Stimulated activated CD4-positive, alpha-beta T cell treated with anti-CD3 and anti-CD28 coated beads, Interleukin-4, amount 100 ng/mL, for 4 hours (primary cell): Measurements from ENCODE around the gene NTN1.

Experiments
- DNase-seq, 2 experiments: peaks; one replicate each; pipeline ENCODE4 v3.0.0-alpha.2; 2020

NTN1 gene

DNA sequence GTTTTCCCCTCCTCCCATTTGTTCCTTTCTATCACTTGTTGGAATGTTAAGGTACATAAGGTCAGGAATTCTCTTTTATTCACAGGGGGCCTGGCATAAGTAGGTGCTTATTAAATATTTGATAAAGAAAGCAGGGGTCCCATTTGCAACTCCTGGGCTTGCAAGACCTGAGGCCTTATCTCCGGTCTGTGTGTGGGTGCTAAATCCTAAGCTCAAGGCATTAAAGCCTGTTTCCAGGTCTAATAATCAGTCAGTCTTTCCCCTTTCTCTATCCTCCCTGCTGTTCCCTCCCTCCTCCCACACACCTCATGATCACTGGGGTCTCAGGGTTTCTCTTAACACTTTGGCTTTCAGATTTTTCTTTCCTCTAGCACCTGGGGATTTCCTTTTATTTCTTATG is 17.1 kb downstream of the NTN1 start:
- DNase-seq: no peak

DNA sequence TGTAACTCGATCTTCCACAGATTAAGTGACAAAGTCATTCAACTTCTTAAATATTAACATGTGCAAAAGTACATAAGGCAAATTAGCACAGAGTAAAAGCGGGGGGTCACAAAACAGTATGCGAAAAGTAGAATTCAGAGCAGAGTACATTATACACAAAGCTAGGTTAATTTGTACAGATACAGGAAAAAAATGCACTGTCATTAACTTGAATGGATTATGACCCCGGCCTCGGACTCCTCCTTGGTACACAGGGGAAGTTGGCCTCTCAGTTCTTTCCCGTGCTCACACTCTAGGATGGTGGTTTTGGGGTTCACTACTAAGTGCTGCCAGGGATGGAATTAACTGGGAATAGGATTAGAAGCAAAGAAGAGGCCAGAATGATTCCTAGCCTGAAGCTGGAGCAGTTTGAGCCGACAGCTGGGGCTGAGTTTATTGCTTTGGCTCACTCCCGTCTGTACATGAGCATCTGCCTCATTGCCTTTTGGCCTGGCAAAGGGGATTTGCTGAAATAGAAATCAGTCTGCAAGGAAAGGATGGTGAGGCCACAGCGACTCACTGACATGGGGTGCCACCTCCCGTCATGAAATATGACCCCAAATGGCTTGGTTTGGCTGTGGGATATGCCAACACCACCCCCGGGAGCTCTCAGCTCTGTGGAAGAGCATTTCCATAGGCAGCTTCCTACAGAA is 23.6 kb downstream of the NTN1 start:
- DNase-seq: no peak

DNA sequence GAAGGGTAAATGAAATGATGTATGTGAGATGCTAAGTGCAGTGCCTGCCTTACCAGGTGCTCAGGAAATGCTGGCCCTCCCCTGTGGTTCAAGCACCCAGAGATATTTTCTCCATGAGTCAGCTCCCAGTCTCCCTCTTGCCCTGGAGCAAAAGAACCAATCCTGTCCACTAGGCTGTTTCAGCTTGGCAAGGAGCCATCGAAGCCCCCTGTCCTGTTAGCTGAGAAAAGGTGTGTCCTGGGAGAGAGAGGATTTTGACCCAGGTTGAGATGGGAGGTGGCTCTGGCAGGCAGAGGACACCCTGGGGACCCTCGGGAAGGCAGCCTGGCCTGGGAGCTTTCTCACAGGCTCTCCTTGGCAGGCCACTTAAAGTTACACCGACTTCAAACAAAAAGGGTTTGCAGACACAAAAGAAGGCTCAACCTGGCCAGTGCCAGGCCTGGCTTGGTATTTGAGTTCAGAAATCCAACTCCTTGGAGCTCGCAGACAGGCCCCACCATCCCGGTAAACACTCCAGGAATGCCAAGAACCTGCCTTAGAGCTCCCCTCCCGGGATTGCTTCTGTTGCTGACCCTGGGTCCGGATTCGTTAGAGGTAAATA is 29.6 kb downstream of the NTN1 start:
- DNase-seq: no peak

DNA sequence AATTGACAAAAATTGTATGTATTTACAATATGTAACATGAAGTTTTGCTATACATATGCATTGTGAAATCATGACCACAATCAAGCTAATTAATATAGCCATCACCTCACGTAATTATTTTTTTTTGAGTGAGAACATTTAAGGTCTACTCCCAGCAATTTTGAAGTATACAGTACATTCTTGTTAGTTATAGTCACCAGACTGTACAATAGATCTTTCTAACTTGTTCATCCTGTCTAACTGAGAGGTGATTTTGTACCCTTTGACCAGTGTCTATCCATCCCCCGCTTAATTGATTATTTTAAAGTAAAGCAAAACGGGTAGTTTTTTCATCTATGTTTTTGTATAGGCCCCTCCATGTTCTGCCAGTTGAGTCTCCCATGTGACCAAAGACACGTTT is 30.3 kb downstream of the NTN1 start:
- no peak for DNase-seq

DNA sequence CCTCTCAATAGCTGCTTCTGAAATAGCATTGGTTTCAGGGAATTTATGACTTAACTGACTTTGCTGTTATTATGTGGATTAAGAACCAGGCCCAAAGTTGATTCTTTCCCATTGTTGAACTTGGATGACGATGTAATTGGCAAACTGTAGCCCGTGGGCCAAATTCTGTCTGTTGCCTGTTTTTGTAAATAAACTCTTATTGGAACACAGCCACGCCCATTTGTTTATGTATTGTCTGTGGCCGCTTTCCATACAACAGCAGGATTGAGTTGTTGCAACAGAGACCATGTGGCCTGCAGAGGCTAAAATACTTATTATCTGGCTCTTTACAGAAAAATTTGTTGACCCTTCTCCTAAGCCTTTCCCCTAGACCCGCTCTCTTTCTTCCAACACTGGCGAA is 31.6 kb downstream of the NTN1 start:
- no peak for DNase-seq

DNA sequence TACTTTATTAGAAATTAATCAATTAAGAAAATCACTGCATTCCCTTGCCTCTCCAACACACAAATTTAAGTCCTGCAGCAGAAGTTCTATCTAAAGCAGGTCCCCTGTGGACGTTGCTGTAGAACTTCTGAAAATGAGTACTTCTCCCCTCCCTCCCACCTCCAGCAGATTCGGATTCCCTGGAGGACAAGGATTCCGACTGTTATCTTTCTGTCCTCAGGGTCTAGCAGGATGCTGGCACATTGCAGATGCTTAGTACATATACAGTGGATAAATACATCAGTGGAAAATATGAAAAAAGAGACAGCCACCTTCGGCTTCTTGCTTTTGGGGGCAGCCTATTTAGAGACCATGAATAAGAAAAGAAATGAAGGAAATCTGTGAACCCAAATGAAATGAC is 32.1 kb downstream of the NTN1 start:
- DNase-seq: no peak

DNA sequence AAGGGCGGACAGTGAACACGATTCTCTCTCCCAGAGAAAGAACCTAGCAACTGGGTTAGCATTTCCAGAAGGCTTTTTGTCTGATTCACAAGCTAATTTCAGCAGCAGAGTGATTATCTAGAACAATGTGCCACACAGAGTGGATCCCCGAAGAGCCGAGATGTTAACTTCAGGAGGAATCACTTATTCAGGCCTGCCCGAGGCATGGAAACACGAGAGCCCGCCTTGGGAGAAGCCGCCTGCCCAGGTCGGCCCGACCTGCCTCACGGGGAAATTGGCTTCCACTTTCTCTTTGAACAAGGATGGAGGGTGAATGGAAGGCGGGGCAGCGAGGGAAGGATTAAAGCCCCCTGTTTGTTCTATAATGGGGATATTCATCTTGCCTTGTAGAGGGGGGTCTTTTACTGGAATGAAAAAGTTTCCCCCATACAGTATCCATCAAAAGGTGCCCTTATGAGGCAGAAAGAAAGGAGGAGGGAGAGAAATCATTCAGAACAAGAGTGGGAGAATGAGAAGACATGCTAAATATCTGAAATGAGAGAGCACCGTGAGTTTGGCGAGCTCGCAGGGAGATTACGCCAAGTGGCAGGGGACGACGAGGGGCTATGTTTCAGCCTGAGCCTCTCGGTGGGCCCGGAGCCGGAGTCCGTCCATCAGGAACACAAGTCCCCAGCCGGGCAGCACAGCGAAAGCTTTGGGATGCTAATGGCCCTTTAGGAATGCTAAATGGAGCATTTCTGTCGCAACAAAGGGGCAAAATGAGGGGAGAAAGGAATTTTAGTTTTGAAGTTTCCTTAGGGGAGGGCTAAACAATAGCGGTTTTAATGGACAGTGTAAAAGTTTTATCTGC is 33.0 kb downstream of the NTN1 start:
- no peak for DNase-seq

DNA sequence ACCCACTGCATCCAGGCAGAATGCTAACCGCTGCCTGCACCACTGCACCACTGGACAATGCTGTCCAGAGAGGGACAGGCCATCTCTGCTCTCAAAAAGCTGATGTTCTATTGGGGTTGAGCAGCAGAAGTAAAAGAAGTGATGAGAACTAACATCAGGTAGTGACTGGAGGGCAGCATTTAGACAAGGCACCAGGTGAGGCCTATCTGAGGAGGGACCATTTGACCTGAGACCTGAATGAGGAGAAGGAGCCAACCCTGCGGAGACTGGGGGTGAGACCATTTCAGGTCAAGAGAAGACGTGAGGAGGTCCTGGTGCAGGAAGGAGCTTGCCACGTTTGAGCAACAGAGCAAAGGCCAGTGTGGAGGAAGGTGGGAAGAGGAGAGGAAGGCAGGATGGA is 34.0 kb downstream of the NTN1 start:
- DNase-seq: no peak

DNA sequence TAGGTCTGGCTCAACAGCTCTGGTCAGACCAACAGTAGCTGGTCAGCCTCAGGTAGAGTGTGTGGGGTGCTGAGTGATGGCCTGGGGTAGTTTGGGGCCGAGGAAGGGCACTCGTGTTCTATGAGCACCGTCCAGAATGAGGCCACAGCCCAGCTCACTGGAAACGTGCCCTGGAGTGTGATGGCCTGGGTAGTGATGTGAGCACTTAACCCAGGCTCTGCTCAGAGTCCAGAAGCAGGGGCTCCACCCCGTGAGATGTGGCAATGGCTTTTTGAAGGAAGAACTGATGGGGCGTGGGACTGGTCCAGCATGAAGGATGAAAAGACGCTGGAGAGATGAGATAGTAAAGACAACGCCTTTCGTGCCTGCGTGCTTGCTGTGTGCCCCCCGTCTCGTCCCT is 35.3 kb downstream of the NTN1 start:
- no peak for DNase-seq

DNA sequence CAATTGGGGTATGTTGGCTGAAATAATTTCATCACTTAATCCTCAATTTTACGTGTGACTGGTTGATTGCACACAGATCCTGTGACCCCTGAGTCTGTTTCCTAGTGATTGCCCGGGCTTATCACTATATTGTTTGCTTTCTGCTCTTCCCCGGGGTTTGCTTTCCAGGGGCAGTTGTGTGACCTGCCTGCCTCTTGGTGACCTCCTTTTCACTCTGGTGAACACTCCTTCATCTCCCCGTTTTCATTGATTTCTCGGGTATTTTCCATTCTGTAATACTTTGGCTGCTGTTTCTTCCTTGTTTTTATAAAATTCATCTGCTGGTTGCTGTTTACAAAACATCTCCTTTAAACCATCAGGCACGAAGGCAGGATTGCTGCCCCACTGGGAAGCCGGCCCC is 36.0 kb downstream of the NTN1 start:
- DNase-seq: no peak

DNA sequence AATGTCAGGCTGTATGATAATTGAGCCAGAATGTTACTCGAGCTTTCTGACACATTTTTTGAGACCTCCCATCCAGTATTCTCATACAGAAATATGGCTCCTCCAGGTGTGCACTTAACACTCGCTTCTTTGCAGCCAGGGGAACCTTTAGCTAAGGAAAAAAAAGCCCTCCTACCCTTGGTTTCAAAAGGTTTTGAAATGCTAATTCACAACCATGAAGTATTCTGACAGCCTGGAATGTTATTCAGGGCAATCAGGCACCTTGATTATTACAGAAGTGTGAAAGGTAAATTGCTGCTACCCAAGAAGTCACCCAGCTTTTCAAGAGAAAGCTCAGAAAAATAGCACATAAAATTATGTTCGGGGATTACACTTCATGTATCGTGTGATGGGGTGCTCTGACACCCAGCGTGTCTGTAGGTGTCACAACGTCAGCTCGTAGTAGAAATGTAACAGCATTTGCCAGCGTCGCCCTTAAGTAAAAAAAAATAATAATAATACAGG is 41.1 kb downstream of the NTN1 start:
- no peak for DNase-seq

DNA sequence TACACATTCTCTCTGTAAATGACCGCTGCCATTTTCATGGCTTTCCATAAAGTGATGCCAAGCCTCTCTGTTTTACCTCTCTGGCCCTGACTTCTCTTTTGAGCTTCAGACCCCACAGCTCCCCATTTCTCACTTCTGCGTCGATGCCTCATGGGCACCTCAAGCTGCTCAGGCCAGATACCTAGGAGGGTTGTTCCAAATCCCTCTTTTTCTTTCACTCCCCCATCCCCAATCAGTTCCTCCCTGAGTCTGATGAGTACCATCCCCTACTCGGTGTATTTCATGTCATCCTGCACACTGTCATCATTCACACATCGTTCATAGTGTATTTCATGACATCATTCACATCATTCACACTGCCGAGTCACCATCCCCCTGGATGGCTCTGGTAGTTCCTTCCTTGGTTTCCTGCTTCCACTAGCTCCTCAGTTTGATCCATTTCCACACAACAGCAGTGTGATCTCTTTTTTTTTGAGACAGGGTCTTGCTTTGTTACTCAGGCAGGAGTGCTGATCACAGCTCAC is 43.1 kb downstream of the NTN1 start:
- no peak for DNase-seq

DNA sequence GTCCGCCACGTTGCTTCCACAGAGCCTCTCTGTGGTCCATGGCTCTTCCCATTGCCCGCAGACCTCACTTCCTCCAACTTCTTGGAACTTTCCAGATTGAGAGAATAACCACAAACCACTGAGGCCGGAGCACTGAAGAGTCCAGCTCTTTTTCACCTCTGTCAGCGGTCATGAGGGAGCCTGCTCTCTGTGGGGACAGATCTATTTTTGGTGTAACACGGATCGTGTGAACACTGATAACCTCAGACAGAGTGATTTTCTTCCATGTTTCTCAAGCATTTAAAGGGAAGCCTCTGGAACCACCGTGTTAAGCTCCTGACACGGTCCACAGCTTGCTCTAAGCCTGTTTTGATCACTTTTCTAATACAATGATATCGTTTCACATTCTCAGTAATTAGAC is 49.7 kb downstream of the NTN1 start:
- DNase-seq: no peak

DNA sequence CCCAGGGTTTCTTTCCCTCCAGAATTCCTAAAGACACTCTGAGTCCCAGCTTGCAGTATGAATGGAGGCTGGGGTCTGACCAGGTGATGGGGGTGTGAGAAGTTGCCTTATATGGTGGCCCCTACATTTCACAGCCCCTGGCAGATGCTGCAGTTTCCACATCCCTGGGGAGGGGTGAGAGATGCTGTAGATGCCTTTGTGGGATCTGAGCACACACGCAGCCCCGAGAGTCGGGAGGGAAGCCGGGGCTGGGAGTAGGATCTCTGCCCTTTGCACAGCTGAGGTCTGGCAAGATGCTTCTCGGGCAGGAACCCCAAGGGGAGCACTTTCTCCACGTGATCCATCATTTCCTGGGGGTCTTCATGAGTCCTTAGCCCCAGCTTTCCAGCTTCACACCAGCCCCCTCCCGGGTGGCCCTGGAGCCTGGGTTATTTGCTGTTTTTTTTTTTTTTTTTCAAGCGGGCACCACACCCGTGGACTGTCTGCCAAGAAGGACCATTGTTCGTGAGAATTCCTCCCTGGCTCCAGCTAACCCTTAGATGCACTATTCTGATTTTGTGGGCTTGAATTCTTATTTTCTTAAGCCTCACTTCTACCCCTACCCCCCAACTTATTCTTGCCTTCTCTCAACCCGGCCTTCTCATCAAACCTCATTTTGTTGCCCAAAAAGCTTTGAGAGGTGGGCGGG is 50.6 kb downstream of the NTN1 start:
- DNase-seq: no peak

DNA sequence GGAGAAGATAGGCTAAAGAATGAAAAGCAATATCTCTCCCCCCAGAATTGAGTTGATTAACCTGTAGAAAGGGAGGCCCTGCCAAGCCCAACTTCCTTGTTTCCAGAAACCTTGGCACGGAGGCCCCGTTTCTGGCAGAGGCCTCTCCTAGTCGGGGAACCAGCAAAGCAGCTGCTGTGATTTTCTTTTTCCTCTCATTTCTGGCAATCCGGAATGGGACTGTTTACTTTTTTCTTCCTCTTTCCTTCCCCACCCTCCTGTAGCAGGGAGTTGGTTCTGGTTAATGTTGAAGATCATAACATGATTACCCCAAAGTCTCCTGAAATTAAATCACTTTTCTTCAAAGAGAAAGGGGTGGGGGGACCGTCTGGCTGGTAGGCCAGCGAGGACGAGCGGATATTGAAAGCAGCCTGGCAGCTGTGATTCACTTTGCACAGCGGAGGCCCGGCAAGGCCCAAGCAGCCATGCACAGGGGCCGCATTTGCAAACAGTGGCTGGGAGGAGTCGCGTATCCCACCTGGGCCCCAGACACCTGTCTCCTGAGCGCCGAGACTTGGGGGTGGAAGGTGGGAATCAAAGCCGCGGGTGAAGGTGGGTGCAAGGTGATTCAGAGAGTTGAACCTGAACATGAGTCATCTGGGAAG is 51.5 kb downstream of the NTN1 start:
- no peak for DNase-seq

DNA sequence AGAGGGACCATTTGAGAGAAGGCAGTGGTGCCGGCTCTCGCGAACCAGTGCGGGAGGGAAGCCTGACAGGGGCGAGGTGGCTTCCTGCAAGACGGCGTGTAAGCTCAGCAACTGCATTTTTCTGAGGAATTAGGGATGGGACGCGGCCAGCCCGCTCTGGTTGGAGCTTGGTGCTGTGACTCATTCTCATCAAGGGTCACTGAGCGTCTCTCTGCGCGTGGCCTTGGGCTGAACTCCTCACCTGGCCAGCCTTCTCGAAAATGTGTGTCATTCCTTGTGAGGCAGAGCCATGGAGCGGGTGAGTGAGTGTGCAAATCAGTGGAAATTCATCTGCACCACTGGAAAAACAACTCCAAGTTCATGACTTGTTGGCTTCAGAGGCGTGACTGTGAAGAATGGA is 52.8 kb downstream of the NTN1 start:
- no peak for DNase-seq

DNA sequence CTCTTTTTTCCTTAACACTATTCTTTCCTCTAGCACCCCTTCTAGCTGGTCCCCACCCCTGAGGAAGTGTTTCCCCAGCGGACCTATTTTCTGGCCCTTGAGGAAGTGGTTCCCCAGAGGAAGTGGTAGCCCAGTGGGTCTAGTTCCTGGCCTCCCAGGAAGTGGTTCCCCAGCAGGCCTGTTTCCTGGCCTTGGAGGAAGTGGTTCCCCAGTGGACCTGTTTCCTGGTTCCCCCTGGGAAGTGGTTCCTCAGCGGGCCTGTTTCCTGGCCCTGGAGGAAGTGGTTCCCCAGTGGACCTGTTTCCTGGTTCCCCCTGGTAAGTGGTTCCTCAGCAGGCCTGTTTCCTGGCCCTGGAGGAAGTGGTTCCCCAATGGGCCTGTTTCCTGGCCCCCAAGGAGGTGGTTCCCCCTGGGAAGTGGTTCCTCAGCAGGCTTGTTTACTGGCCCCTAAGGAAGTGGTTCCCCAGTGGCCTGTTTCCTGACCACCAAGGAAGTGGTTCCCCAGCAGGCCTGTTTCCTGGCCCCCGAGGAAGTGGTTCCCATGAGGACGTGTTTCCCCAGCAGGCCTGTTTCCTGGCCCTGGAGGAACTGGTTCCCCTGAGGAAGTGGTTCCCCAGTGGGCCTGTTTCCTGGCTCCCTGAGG is 58.3 kb downstream of the NTN1 start:
- DNase-seq: no peak

DNA sequence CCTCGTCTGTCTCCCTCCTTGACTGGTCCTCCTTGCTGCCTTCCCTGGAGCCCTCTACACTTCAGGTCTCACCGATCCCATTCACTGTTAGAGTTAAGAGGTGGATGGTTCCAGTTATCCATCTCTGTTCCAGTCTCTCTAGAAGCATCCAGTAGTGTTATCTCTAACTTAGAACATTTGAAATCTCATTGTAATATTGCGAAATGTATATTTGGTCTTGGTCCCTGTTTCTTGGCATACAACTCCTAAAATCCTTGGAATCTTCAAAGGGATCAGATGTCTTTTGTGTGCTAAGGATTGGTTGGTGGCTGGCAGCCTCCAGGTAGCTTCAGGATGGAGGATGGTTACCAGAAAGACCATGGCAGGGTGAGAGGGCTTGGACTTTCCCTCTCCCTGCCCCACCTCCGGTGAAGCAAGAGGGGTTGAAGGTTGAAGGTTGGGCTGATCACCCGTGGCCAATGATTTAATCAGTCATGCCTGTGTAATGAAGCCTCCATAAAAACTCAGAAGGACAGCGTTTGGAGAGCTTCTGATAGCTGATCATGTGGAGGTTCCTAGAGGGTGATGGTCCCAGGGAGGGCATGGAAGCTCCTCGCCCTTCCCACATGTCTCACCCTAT is 59.1 kb downstream of the NTN1 start:
- no peak for DNase-seq

DNA sequence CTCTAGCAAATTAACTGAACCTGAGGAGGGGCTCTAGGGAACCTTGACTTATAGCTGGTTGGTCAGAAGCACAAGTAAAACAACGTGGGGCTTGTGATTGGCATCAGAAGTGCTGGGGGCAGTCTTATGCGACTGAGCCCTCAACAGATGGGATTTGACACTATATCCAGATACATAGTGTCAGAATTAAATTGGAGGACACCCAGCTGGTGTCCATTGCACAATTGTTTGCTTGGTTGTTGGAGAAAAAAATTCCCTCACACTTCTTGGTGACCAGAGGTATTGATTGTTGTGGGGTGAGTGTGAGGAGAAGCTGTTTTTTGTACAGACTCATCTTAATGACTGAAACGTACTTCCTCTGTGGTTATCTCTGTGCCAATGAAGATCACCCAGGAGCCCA is 59.7 kb downstream of the NTN1 start:
- DNase-seq: no peak

DNA sequence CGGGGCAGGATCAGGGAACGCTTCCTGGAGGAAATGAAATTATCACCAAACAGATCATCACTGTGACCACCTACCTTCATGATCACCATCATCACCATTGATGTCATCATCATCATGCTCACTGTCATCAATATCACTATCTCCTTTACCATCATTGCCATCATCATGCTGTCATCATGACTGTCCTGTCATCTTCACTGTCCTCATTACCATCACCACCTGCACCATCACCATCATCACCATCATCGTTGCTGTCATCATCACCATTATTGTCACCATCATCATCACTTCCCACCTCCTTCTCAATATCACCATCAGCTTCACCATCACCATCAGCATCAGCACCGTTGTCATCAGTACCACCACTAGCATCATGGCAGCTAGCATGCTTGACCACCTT is 65.3 kb downstream of the NTN1 start:
- no peak for DNase-seq

DNA sequence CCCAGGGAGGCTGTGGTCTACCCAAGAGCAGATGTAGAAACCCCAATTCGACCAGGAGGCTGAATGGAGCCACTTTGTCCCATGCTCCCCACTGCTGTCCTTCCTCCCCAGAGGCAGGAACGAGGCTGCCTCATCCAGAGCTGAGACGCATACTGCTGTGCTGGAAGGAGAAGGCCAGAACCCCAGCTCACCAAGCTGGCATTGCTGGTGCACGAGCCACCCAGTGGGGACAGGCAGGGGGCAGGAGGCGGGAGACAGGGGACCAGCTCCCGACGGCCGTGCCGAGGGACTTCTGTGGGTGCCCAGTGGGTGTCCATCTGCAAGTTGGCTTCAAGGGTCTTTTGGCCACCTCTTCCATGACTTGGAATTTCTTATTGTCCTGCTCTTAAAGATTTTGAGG is 66.6 kb downstream of the NTN1 start:
- DNase-seq: no peak

DNA sequence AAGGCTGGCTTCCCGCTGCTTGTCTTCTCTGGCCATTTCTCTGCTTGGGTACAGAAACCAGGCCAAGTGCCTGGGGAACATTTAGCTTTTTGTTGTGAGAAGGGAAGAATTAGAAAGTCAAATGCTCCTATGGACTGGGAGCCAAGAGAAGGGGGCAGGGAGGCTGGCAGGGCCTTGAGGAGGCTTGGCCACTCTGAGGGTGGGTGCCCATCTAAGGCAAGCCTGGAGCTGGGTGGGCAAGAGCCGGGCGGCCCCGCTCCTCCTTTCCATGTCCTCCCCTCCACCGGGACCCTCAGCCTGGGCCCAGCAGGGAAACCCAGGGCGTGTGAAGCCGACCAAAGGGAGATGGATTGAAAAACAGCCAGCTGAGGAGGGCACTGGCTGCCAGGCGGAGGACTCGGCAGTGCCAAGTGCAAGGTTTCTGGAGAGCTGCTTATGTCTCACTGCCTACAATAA is 69.4 kb downstream of the NTN1 start:
- DNase-seq: no peak
